ENCODE measurements around the gene PPFIA3. TPM values are rescaled to one million over a fixed set of nuclear protein-coding genes. Genes with fewer than 3 reads are reported as not detected.

PPFIA3 gene
- total and polyA plus RNA-seq, 2 donors (not counting 1 experiment from before 2014, with no cell fraction given) = 0.62 to 1.3 TPM

DNA sequence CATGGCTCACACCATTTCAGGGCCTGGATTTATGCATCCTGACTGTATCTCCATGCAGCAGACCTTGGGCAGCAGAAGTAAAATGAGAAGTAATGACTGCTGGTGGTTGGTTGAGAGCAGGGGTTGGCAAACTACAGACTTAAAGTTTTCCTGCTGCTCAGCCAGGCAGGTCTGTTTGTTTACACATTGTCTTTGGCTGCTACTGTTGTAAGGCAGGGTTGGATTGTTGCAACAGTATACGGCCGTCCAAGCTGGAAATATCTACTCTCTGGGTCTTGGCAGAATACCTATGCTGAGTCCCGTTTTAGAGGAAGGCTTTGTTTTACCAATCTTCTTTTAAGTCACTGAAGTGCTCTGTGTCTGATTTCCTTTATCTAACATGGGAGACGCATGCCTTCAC, 20.5 kb upstream of the PPFIA3 start:
- no peaks in the 10 kb centered on the region for H4K20me1 ChIP-seq (ENCODE audit: control insufficient read depth, extremely low read depth, insufficient read depth, low read length)
- H3K79me2 ChIP-seq (ENCODE audit: control insufficient read depth, insufficient read depth, low read length) = peaks cover 25% of the 10 kb centered on the region
- peaks cover 38% of the 10 kb centered on the region for H3K36me3 ChIP-seq (ENCODE audit: control insufficient read depth, insufficient read depth, low read length)
- H3K4me2 ChIP-seq (ENCODE audit: extremely low read depth, insufficient read depth, low read length) = no peak overlapping the region
- no peaks in the 10 kb centered on the region for H3K4me1 ChIP-seq (ENCODE audit: control insufficient read depth, extremely low read depth, insufficient read depth, low read length)
- no peak overlapping the region for H3K9ac ChIP-seq (ENCODE audit: insufficient read depth, low read length)
- H3K4me3 ChIP-seq (replicated peaks in 1 of 4; ENCODE audit: control extremely low read depth in 1 of 4, insufficient read depth in 1 of 4, low read depth in 3 of 4, low read length in 4 of 4) = no peak overlapping the region
- no peaks in the 10 kb centered on the region for H3K9me3 ChIP-seq (ENCODE audit: control insufficient read depth, insufficient read depth, low read depth, low read length)
- no peak overlapping the region for H2AFZ ChIP-seq (ENCODE audit: low read length)
- H3K27ac ChIP-seq (ENCODE audit: insufficient read depth, low read length) = no peak overlapping the region
- no peaks in the 10 kb centered on the region for H3K27me3 ChIP-seq (ENCODE audit: control insufficient read depth, insufficient read depth, low read length)
- DNase-seq (ENCODE audit: low read depth in 2 of 2) = no peak
- no peak for TF ChIP-seq CTCF (conservative IDR thresholded peaks at IDR 0.05 in 1 of 2, IDR thresholded peaks at IDR 0.05 in 1 of 2; ENCODE audit: low read depth in 1 of 2, low read length in 2 of 2)
- TF ChIP-seq EZH2 (IDR thresholded peaks at IDR 0.05; ENCODE audit: low read length, missing control alignments) = no peak

- peaks cover 17% of the 10 kb centered on the region for H3K79me2 ChIP-seq (ENCODE audit: control insufficient read depth, insufficient read depth, low read length)
- H2AFZ ChIP-seq (ENCODE audit: low read length) = no peak overlapping the region
- no peak overlapping the region for H3K4me2 ChIP-seq (ENCODE audit: extremely low read depth, insufficient read depth, low read length)
- no peak for TF ChIP-seq EZH2 (IDR thresholded peaks at IDR 0.05; ENCODE audit: low read length, missing control alignments)
- no peak for TF ChIP-seq CTCF (conservative IDR thresholded peaks at IDR 0.05 in 1 of 2, IDR thresholded peaks at IDR 0.05 in 1 of 2; ENCODE audit: low read depth in 1 of 2, low read length in 2 of 2)
- H4K20me1 ChIP-seq (ENCODE audit: control insufficient read depth, extremely low read depth, insufficient read depth, low read length) = no peaks in the 10 kb centered on the region
- peaks cover 45% of the 10 kb centered on the region for H3K36me3 ChIP-seq (ENCODE audit: control insufficient read depth, insufficient read depth, low read length)
- H3K4me1 ChIP-seq (ENCODE audit: control insufficient read depth, extremely low read depth, insufficient read depth, low read length) = no peaks in the 10 kb centered on the region
- H3K9me3 ChIP-seq (ENCODE audit: control insufficient read depth, insufficient read depth, low read depth, low read length) = no peaks in the 10 kb centered on the region
- H3K27me3 ChIP-seq (ENCODE audit: control insufficient read depth, insufficient read depth, low read length) = no peaks in the 10 kb centered on the region
- no peak overlapping the region for H3K9ac ChIP-seq (ENCODE audit: insufficient read depth, low read length)
- no peak overlapping the region for H3K27ac ChIP-seq (ENCODE audit: insufficient read depth, low read length)
- no peak overlapping the region for H3K4me3 ChIP-seq (replicated peaks in 1 of 4; ENCODE audit: control extremely low read depth in 1 of 4, insufficient read depth in 1 of 4, low read depth in 3 of 4, low read length in 4 of 4)
- DNase-seq (ENCODE audit: low read depth in 2 of 2) = no peak
Measured at GRCh38 chr19:49101160-49101559, 18.2 kb upstream of the PPFIA3 start.

- H3K27me3 ChIP-seq (ENCODE audit: control insufficient read depth, insufficient read depth, low read length) = no peaks in the 10 kb centered on the region
- no peak for DNase-seq (ENCODE audit: low read depth in 2 of 2)
- H3K4me3 ChIP-seq (replicated peaks in 1 of 4; ENCODE audit: control extremely low read depth in 1 of 4, insufficient read depth in 1 of 4, low read depth in 3 of 4, low read length in 4 of 4) = no peak overlapping the region
- peaks cover 16% of the 10 kb centered on the region for H3K79me2 ChIP-seq (ENCODE audit: control insufficient read depth, insufficient read depth, low read length)
- no peaks in the 10 kb centered on the region for H4K20me1 ChIP-seq (ENCODE audit: control insufficient read depth, extremely low read depth, insufficient read depth, low read length)
- TF ChIP-seq EZH2 (IDR thresholded peaks at IDR 0.05; ENCODE audit: low read length, missing control alignments) (no peak), CTCF (conservative IDR thresholded peaks at IDR 0.05 in 1 of 2, IDR thresholded peaks at IDR 0.05 in 1 of 2; ENCODE audit: low read depth in 1 of 2, low read length in 2 of 2) (no peak)
- H2AFZ ChIP-seq (ENCODE audit: low read length) = no peak overlapping the region
- H3K36me3 ChIP-seq (ENCODE audit: control insufficient read depth, insufficient read depth, low read length) = peaks cover 51% of the 10 kb centered on the region
- no peaks in the 10 kb centered on the region for H3K9me3 ChIP-seq (ENCODE audit: control insufficient read depth, insufficient read depth, low read depth, low read length)
- no peak overlapping the region for H3K9ac ChIP-seq (ENCODE audit: insufficient read depth, low read length)
- no peaks in the 10 kb centered on the region for H3K4me1 ChIP-seq (ENCODE audit: control insufficient read depth, extremely low read depth, insufficient read depth, low read length)
- no peak overlapping the region for H3K4me2 ChIP-seq (ENCODE audit: extremely low read depth, insufficient read depth, low read length)
- H3K27ac ChIP-seq (ENCODE audit: insufficient read depth, low read length) = no peak overlapping the region
Measured at GRCh38 chr19:49102303-49102702, 17.0 kb upstream of the PPFIA3 start.

Measured in fibroblast of lung (primary cell).